Hippocampal formation (tissue), 2 donors: Measurements from ENCODE around the gene FZD1.

ENCODE experiments used
- DNase-seq, 2 donors: peaks; one replicate each; lab custom pipeline; 2025; lab: John Stamatoyannopoulos, UW

Gene FZD1

GRCh38 chr7:91264924-91265681, 870 bp downstream of the FZD1 start:
- DNase-seq: peak in 1 of 2 donors; percentile 36

GRCh38 chr7:91265693-91266066, 1.4 kb downstream of the FZD1 start:
- DNase-seq: no peak

GRCh38 chr7:91266067-91266688, 1.9 kb downstream of the FZD1 start:
- DNase-seq: no peak

GRCh38 chr7:91266689-91267090, 2.5 kb downstream of the FZD1 start:
- no peak for DNase-seq

GRCh38 chr7:91267171-91267955, 3.1 kb downstream of the FZD1 start:
- no peak for DNase-seq

DNA sequence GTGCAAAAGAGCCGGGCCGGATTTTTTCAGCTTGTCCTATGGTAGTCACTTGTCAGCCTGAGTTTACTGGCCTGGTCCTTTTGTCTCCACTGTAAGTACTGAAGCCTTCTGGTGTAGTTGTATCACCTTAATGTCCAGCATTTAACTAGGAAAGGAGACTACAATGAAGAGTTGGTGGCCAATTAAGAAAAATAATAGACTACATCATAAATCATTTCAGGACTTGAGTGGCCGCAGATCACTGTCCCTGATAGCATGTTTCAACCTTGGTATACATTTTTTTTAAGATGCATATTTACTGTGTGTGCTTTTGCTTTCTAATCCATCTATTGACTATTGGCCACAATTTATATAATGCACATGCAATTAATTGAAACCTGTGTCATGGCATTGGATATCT, 6.1 kb downstream of the FZD1 start:
- no peak for DNase-seq

DNA sequence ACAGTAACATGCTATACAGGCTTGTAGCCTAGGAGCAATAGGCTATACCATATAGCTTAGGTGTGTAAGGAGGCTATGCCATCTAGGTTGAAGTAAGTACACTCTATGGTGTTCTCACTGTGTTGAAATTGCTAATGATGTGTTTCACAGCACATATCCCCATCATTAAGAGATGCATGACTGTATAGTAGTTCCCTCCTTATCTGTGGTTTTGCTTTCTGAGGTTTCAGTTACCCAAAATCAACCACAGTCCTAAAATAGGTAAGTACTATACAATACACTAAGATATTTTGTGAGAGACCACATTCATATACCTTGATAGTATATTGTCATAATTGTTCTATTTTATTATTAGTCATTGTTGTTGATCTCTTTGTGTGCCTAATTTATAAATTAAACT, 12.7 kb downstream of the FZD1 start:
- no peak for DNase-seq

- no peak for DNase-seq
Measured at GRCh38 chr7:91280185-91280584, 16.0 kb downstream of the FZD1 start.

DNA sequence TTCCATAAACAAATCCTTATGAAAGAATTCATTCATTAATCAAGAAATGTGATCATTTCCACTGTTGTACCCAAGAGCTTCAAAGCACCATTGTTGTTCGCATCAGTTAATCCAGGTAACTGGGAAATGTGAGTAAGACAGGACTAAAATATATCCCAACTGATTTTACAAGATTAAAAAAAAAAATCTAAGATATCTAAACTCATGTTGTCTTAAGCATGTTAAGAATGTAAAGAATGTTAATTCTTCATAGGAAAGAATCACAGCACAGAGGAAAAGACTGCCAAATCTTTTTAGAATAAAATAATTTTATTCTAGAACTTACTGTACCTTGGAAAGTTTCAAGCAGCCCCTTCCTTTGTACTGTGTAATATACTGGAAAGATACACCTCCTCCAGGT, 16.4 kb downstream of the FZD1 start:
- no peak for DNase-seq

GRCh38 chr7:91285696-91286355, 21.6 kb downstream of the FZD1 start:
- no peak for DNase-seq

DNA sequence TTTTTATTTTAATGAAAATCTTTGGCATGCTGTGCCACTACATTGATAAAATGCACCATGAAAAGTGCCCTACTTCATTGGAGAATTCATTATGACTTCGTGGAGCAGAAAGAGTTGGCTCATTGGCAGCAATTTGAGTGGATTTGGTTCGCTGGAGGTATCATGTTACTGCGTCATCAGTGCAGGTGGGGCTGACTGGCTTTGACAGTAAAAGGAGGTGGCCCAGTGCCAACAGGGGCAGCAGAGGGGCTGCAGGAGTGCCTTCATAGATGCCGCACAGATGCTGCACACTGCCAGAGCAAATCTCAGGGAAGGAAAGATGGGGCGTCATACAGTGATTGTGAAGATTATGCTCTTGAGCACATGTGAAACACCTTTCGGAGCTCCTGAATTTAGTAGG, 22.2 kb downstream of the FZD1 start:
- no peak for DNase-seq

GRCh38 chr7:91287371-91288084, 23.3 kb downstream of the FZD1 start:
- DNase-seq: no peak

DNA sequence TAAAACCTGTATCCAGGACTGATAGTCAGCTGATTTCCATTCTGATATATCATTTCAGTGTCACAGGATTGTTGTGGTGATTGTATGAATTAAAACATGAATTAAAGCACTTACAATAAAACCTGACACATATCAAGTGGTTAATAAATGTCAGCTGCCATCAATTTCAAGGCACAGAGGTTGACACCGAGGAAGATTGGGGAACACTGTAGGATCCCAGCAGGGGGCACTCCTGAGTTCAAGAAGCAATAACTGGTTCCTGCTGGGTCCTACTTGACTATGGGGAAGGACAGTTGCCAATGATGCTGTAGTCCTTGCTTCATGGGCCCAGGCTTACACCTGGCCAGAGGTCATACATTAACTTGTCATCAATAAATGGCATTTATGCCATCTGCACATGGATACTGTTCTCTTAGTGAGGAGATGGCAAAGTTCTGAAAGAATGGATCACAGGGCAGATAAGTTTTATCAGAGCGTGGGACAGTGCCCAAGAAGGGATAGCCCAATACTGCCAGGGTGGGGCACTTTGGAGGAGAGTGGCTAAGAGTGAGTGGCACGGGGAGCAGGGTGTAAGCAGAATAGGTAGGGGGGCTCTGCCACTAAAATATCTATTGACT, 24.1 kb downstream of the FZD1 start:
- peak in 1 of 2 donors; percentile 45 for DNase-seq

- DNase-seq: no peak
Measured at GRCh38 chr7:91289633-91290254, 25.5 kb downstream of the FZD1 start.

- no peak for DNase-seq
Measured at GRCh38 chr7:91291302-91291701, 27.1 kb downstream of the FZD1 start.

- no peak for DNase-seq
Measured at GRCh38 chr7:91291902-91292301, 27.7 kb downstream of the FZD1 start.

- no peak for DNase-seq
Measured at GRCh38 chr7:91292506-91292905, 28.3 kb downstream of the FZD1 start.

DNA sequence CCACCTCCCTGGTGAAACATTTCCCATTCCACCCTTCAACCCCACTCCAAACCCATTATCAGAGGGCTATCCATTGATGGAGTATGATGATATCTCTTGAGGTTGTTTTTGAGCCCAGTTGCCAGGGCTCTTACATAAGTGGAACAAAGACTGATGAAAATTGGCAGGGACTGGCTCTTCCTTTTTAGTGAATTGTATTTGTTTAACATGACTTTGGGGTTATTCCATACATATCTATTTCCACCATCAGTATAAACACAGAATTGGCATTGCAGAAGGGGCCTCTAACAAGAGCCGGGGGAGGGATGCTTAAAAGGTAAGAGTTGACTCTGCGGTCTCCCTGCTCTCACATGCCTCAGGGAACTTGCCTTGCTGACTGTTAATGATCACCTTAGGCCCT, 28.9 kb downstream of the FZD1 start:
- DNase-seq: no peak

DNA sequence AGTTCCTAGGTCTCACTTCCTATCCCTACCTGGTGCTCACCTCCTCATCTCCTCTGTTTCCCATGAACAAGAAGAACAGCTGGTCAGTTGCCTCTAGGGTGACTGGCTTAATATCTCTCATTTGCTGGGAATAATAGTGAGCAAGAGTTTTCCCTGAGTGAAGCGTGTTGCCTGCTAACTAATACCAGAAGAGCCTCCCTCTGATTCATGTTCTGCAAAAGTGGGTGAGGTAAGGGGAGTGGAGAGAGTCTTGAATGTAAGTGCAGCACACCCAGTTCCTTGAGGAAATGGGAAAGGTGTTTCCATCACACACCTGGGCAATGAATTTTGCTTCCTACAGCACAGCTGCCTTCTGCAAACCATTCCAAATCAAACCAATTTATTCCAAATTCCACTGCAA, 29.6 kb downstream of the FZD1 start:
- no peak for DNase-seq

DNA sequence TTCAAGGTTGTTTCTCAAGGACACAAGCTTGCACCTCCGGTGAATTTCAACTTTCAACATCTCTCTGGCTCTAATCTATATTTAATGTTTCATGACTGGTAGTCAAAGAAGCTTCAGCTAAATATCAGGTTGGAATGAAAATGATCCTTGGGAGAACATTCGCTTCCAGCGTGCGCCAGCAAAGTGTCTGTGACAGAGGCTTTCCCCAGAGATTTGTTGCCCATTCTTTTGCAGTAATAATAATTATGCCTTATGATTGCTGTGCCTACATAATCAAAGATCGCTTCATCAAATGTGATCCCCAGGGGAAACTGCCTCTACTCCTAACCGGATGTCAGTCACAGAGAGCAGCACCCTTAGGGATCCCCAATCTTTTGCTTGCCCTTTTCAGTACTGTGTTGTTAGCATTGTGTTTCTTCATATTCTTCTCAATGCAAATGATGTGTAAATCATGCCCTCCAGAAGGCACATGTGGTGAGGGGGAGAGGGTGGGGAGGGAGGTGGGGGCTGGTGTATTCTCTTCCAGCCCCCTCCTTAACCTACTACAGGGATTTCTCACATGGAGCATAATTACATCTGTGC, 30.5 kb downstream of the FZD1 start:
- DNase-seq: no peak

GRCh38 chr7:91295576-91295975, 31.3 kb downstream of the FZD1 start:
- no peak for DNase-seq
